Activated T-cell treated with anti-CD3 and anti-CD28 coated beads, Interleukin-2, amount 50 U/mL, for 24 hours (primary cell): Measurements from ENCODE around the gene TOPAZ1.

Source experiments
- DNase-seq: peaks from one replicate; pipeline ENCODE4 v3.0.0-alpha.2; 2020
- H3K27ac Mint-ChIP-seq: 2 replicates; pipeline ENCODE4 v1.8.0; 2020; ENCODE audit warnings: mild to moderate bottlenecking, mixed read lengths
- H3K27me3 Mint-ChIP-seq: 2 replicates; pipeline ENCODE4 v1.8.0; 2020; ENCODE audit warnings: mixed read lengths
- H3K36me3 Mint-ChIP-seq: 2 replicates; pipeline ENCODE4 v1.8.0; 2020; ENCODE audit warnings: low read depth, mixed read lengths
- H3K4me1 Mint-ChIP-seq: 2 replicates; pipeline ENCODE4 v1.8.0; 2020; ENCODE audit warnings: low read depth, mixed read lengths
- H3K4me3 Mint-ChIP-seq: 2 replicates; pipeline ENCODE4 v1.8.0; 2020; ENCODE audit warnings: mild to moderate bottlenecking, moderate library complexity, mixed read lengths
- H3K9me3 Mint-ChIP-seq: 2 replicates; pipeline ENCODE4 v1.8.0; 2020; ENCODE audit warnings: mixed read lengths

TOPAZ1 gene

GRCh38 chr3:44241706-44242105 is at the start of gene TOPAZ1:
Gene TOPAZ1 (plus strand): TSS chr3:44241886. CDS start chr3:44242054, 168 bp downstream.
- H3K4me1 Mint-ChIP-seq: no peaks in the 10 kb centered on the region
- H3K9me3 Mint-ChIP-seq: no peaks in the 10 kb centered on the region
- H3K27ac Mint-ChIP-seq: no peak within 1 kb of the TSS
- H3K27me3 Mint-ChIP-seq: peaks cover 22% of the 10 kb centered on the region
- no peaks in the 10 kb centered on the region for H3K36me3 Mint-ChIP-seq
- H3K4me3 Mint-ChIP-seq: no peak within 1 kb of the TSS
- DNase-seq: no peak

GRCh38 chr3:44198284-44199269 is 43.1 kb upstream of the TOPAZ1 start:
- Mint-ChIP-seq H3K27ac (no peak overlapping the region), H3K36me3 (no peaks in the 10 kb centered on the region), H3K4me1 (peaks cover 2% of the 10 kb centered on the region), H3K4me3 (no peak overlapping the region), H3K9me3 (no peaks in the 10 kb centered on the region), H3K27me3 (peaks cover 21% of the 10 kb centered on the region)
- DNase-seq: peak; percentile 71

GRCh38 chr3:44206261-44206660 is 35.4 kb upstream of the TOPAZ1 start:
- Mint-ChIP-seq H3K27ac (no peak overlapping the region), H3K4me3 (no peak overlapping the region), H3K36me3 (no peaks in the 10 kb centered on the region), H3K27me3 (peaks cover 61% of the 10 kb centered on the region), H3K9me3 (no peaks in the 10 kb centered on the region), H3K4me1 (peaks cover 26% of the 10 kb centered on the region)
- DNase-seq: no peak

GRCh38 chr3:44206862-44207652 is 34.6 kb upstream of the TOPAZ1 start:
- Mint-ChIP-seq H3K36me3 (no peaks in the 10 kb centered on the region), H3K4me3 (no peak overlapping the region)

GRCh38 chr3:44208086-44208485 is 33.6 kb upstream of the TOPAZ1 start:
- Mint-ChIP-seq H3K36me3 (no peaks in the 10 kb centered on the region), H3K4me3 (no peak overlapping the region), H3K9me3 (no peaks in the 10 kb centered on the region), H3K27me3 (peaks cover 63% of the 10 kb centered on the region), H3K27ac (peak overlapping the region; percentile 68), H3K4me1 (peaks cover 26% of the 10 kb centered on the region)
- no peak for DNase-seq

More at GRCh38 chr3:44206862-44207652, 34.6 kb upstream of the TOPAZ1 start:
- Mint-ChIP-seq H3K4me1 (peaks cover 26% of the 10 kb centered on the region), H3K9me3 (no peaks in the 10 kb centered on the region), H3K27ac (no peak overlapping the region), H3K27me3 (peaks cover 65% of the 10 kb centered on the region)
- no peak for DNase-seq

GRCh38 chr3:44208568-44208967 is 33.1 kb upstream of the TOPAZ1 start:
- Mint-ChIP-seq H3K27me3 (peaks cover 61% of the 10 kb centered on the region), H3K4me3 (no peak overlapping the region), H3K36me3 (no peaks in the 10 kb centered on the region), H3K4me1 (peaks cover 26% of the 10 kb centered on the region), H3K27ac (peak overlapping the region; percentile 68), H3K9me3 (no peaks in the 10 kb centered on the region)
- no peak for DNase-seq

- Mint-ChIP-seq H3K27me3 (peaks cover 53% of the 10 kb centered on the region), H3K9me3 (peaks cover 4% of the 10 kb centered on the region), H3K4me1 (peaks cover 25% of the 10 kb centered on the region), H3K4me3 (no peak overlapping the region), H3K27ac (no peak overlapping the region), H3K36me3 (no peaks in the 10 kb centered on the region)
- no peak for DNase-seq
These were observed 30.7 kb upstream of the TOPAZ1 start for GRCh38 chr3:44210967-44211366.

- Mint-ChIP-seq H3K4me3 (no peak overlapping the region), H3K27me3 (peaks cover 39% of the 10 kb centered on the region), H3K27ac (no peak overlapping the region), H3K4me1 (no peaks in the 10 kb centered on the region), H3K9me3 (no peaks in the 10 kb centered on the region), H3K36me3 (no peaks in the 10 kb centered on the region)
- no peak for DNase-seq
These were observed 19.3 kb upstream of the TOPAZ1 start for GRCh38 chr3:44222337-44222736.

- H3K27ac Mint-ChIP-seq: no peak overlapping the region
- no peaks in the 10 kb centered on the region for H3K4me1 Mint-ChIP-seq
- no peaks in the 10 kb centered on the region for H3K9me3 Mint-ChIP-seq
- DNase-seq: no peak
- H3K4me3 Mint-ChIP-seq: no peak overlapping the region
- no peaks in the 10 kb centered on the region for H3K36me3 Mint-ChIP-seq
- peaks cover 39% of the 10 kb centered on the region for H3K27me3 Mint-ChIP-seq
These were observed 18.4 kb upstream of the TOPAZ1 start for GRCh38 chr3:44223299-44223698.

GRCh38 chr3:44224131-44224530 is 17.6 kb upstream of the TOPAZ1 start:
- DNase-seq: no peak
- H3K27ac Mint-ChIP-seq: no peak overlapping the region
- no peaks in the 10 kb centered on the region for H3K9me3 Mint-ChIP-seq
- no peaks in the 10 kb centered on the region for H3K4me1 Mint-ChIP-seq
- no peak overlapping the region for H3K4me3 Mint-ChIP-seq
- H3K36me3 Mint-ChIP-seq: no peaks in the 10 kb centered on the region
- peaks cover 34% of the 10 kb centered on the region for H3K27me3 Mint-ChIP-seq

- no peak overlapping the region for H3K4me3 Mint-ChIP-seq
- no peaks in the 10 kb centered on the region for H3K4me1 Mint-ChIP-seq
- H3K36me3 Mint-ChIP-seq: no peaks in the 10 kb centered on the region
- H3K27ac Mint-ChIP-seq: no peak overlapping the region
- DNase-seq: no peak
- H3K9me3 Mint-ChIP-seq: no peaks in the 10 kb centered on the region
- peaks cover 29% of the 10 kb centered on the region for H3K27me3 Mint-ChIP-seq
These were observed 15.1 kb upstream of the TOPAZ1 start for GRCh38 chr3:44226573-44226972.

- Mint-ChIP-seq H3K36me3 (no peaks in the 10 kb centered on the region), H3K4me3 (no peak overlapping the region), H3K27ac (no peak overlapping the region), H3K27me3 (peaks cover 23% of the 10 kb centered on the region), H3K9me3 (no peaks in the 10 kb centered on the region), H3K4me1 (peaks cover 3% of the 10 kb centered on the region)
- DNase-seq: no peak
These were observed 14.1 kb upstream of the TOPAZ1 start for GRCh38 chr3:44227632-44228031.

GRCh38 chr3:44228900-44229299 is 12.8 kb upstream of the TOPAZ1 start:
- Mint-ChIP-seq H3K4me1 (peaks cover 4% of the 10 kb centered on the region), H3K27ac (no peak overlapping the region), H3K9me3 (no peaks in the 10 kb centered on the region), H3K36me3 (no peaks in the 10 kb centered on the region), H3K27me3 (peaks cover 11% of the 10 kb centered on the region), H3K4me3 (no peak overlapping the region)
- no peak for DNase-seq

- peaks cover 14% of the 10 kb centered on the region for H3K27me3 Mint-ChIP-seq
- no peak overlapping the region for H3K4me3 Mint-ChIP-seq
- no peak overlapping the region for H3K27ac Mint-ChIP-seq
- no peaks in the 10 kb centered on the region for H3K36me3 Mint-ChIP-seq
- no peak for DNase-seq
- H3K9me3 Mint-ChIP-seq: no peaks in the 10 kb centered on the region
- H3K4me1 Mint-ChIP-seq: peaks cover 11% of the 10 kb centered on the region
These were observed 9.3 kb upstream of the TOPAZ1 start for GRCh38 chr3:44232407-44232806.
